ENCODE measurements around the gene TUFM. TPM values are rescaled to one million over a fixed set of nuclear protein-coding genes. Genes with fewer than 3 reads are reported as not detected.

TUFM gene
- total RNA-seq, 1 experiment from 2014 or later: 207 TPM

DNA sequence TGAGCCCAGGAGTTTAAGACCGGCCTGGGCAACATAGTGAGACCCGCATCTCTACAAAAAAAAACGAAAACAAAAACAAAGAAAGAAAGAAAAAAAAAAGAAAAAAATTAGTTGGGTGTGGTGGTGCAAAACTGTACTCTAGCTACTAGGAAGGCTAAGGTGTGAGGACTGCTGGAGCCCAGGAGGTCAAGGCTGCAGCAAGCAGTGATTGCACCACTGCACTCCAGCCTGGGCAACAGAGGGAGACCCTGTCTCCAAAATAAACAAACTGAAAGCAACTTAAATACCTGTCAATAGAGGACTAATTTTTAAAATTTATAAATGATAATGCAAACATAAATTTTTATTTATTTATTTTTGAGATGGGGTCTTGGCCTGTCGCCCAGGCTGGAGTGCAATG, 49.5 kb upstream of the TUFM start:
- no peak for DNase-seq
- no peaks in the 10 kb centered on the region for H3K27me3 ChIP-seq (ENCODE audit: insufficient read depth, low read length)
- H2AK5ac ChIP-seq (ENCODE audit: insufficient read length, low read length): no peak overlapping the region
- WGBS (ENCODE audit: extremely low coverage, insufficient read length, low lambda C conversion rate): no CpG with 5 or more reads among the region's 4 CpGs
- no peaks in the 10 kb centered on the region for H3K27me3 Mint-ChIP-seq (ENCODE audit: low read depth)
- H2AFZ ChIP-seq (ENCODE audit: low read length): no peak overlapping the region
- H3K27ac Mint-ChIP-seq: no peak overlapping the region
- H2BK15ac ChIP-seq (ENCODE audit: low read depth, low read length): no peak overlapping the region
- H3K4ac ChIP-seq (ENCODE audit: low read depth, low read length): no peak overlapping the region
- no peak overlapping the region for H4K8ac ChIP-seq (replicated peaks; ENCODE audit: insufficient read length, low read depth, low read length)
- H3K9me3 Mint-ChIP-seq: no peaks in the 10 kb centered on the region
- H2BK5ac ChIP-seq (ENCODE audit: insufficient read length, low read length): no peak overlapping the region
- H3T11ph ChIP-seq (ENCODE audit: low read length): no peak overlapping the region
- H2BK12ac ChIP-seq (ENCODE audit: insufficient read length, low read depth, low read length): no peak overlapping the region
- no peak overlapping the region for H3K9ac ChIP-seq (ENCODE audit: extremely low read depth, insufficient read length, low read length)
- no peaks in the 10 kb centered on the region for H4K20me1 ChIP-seq (ENCODE audit: control insufficient read depth, insufficient read depth, insufficient read length)
- no peak for TF ChIP-seq CTCF (conservative IDR thresholded peaks at IDR 0.05)
- no peaks in the 10 kb centered on the region; a peak in 1 of 7 replicates for H3K36me3 Mint-ChIP-seq (ENCODE audit: insufficient read depth in 1 of 3, low read depth in 3 of 3)
- no peak overlapping the region for H3K23ac ChIP-seq (ENCODE audit: insufficient read length, low read depth, low read length)
- no peak overlapping the region for H3K56ac ChIP-seq (ENCODE audit: insufficient read length, low read depth, low read length)
- no peaks in the 10 kb centered on the region for H3K4me1 ChIP-seq (ENCODE audit: insufficient read depth, low read length)
- no peak overlapping the region for H4K91ac ChIP-seq (ENCODE audit: insufficient read length, low read depth, low read length)
- no peaks in the 10 kb centered on the region for H3K9me3 ChIP-seq (ENCODE audit: control insufficient read depth, low read depth, low read length)
- no peaks in the 10 kb centered on the region for H3K4me1 Mint-ChIP-seq
- no peak overlapping the region for H3K27ac ChIP-seq (ENCODE audit: insufficient read length, low read depth, low read length)
- no peak overlapping the region for H3K4me3 Mint-ChIP-seq
- no peak overlapping the region for H4K5ac ChIP-seq (ENCODE audit: insufficient read length, low read depth, low read length)
- H2BK20ac ChIP-seq (ENCODE audit: low read depth, low read length, poor library complexity, severe bottlenecking): no peak overlapping the region
- H3K4me2 ChIP-seq (ENCODE audit: insufficient read depth, insufficient read length, low read length): no peak overlapping the region
- H3K79me1 ChIP-seq (ENCODE audit: insufficient read depth, low read depth, low read length, poor library complexity, severe bottlenecking): no peaks in the 10 kb centered on the region
- H3K79me2 ChIP-seq (ENCODE audit: insufficient read depth, low read length): no peaks in the 10 kb centered on the region
- H3K14ac ChIP-seq (ENCODE audit: insufficient read depth, low read length): no peak overlapping the region
- no peaks in the 10 kb centered on the region for H3K23me2 ChIP-seq (ENCODE audit: insufficient read length, low read depth, low read length, poor library complexity, severe bottlenecking)
- H3K18ac ChIP-seq (ENCODE audit: insufficient read length, low read depth, low read length): no peak overlapping the region
- no peak overlapping the region for H2BK120ac ChIP-seq (ENCODE audit: low read depth, low read length, poor library complexity, severe bottlenecking)
